HG03025 (cell line): ENCODE results near the gene ALDH3A1.

Experiments used
- ATAC-seq: cut with Tn5 transposase; IDR thresholded peaks from one replicate; pipeline ENCODE4 v1.9.1; 2021; ENCODE audit warnings: mild to moderate bottlenecking, moderate library complexity; ENCODE audit not compliant: unreplicated experiment, low FRiP score

The ALDH3A1 gene

GRCh38 chr17:19760746-19761145 is 12.6 kb upstream of the ALDH3A1 start:
- no peak for ATAC-seq

DNA sequence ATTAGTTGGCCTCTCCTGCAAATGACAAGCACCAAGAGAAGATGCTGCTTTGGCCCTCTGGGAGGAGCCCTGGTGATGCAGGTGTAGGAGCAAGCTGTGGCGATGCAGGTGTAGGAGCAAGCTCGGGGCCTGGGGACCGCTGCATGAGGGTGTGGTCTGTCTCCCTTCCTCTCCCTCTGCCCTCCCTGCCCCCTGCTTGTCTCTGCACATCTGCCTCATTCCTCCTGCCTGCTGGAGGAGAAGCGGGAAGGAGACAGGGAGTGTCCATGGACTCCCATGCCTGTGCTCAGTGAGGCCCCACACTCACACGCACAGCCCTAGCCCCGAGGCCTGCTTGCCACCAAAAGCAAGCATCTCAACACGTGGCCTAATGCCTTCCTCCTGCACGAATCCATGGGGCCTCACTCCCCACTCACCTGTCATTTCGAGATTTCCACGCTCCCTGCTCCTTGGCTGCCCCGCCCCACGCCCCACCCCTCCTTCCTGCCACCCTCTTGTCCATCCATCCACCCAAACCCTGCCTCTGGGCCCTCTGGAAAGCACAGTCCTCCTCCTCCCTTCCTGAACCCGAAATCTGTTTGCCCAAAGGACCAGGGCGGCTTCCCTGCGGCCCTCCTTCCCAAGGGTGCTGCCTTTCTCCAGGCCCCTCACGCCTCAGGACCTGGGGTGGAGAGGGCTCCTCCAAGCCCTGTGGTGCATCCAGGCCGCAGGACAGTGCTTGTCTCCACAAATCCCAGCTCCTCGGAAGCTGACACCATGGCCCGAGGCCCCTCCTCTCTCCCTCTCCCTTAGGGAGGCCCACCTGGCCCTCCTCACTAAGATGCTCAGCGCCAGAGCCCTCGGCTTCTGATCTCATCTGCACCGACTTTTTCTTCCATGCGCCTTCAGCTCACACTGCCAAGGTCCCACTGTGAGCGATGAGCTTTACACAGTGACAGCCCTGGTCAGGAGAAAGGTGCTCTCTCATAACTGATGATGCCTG is 11.8 kb upstream of the ALDH3A1 start:
- ATAC-seq = no peak

DNA sequence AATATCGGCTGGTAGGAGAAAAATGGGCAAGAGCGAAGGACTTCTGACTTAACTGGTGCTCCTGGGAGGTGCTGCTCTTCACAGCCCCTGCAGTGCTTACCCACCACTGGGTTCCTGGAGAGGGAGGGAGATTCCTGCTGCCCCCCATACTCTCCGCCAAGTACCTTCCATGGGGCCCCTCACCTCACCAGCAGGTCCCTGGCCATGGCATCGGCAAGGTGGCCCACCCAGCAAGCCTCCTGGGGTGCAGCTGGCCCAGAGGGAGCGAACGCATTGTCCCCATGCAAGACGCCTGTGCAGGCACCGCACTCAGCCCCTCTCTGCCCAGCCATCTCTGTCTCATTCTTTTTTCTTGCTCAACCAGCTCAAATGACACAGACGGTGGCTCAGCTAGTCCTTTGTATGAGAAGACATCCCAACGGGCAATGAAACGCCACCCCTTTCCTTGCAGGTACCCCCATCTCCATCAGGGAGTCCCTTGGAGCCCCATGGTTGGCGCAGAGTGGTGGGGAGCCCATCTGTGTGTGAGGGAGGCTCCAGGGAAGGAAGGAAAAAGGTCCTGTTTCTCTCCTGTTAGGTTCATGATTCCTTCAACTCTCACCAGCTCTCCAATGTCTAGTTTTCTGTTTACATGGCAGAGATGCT is 9.6 kb upstream of the ALDH3A1 start:
- no peak for ATAC-seq

DNA sequence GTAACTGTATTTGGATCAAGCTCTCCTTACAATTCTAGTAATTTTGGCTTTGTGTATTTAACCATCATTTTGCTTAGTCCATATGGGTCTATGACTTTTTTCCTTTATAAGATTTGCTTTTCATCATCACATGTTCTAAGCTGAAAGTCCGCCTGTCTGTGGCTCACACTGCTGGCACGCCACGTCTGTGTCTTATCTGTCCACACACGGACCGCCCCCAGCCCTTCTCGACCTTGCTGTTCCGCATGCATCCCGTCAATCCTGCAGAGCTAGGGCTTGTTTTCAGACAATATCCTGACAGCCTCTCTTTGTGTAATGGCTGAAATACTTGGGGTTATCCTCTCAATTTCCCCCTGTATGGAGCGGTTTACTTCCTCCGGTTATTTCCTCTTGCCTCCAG is 8.4 kb upstream of the ALDH3A1 start:
- no peak for ATAC-seq

DNA sequence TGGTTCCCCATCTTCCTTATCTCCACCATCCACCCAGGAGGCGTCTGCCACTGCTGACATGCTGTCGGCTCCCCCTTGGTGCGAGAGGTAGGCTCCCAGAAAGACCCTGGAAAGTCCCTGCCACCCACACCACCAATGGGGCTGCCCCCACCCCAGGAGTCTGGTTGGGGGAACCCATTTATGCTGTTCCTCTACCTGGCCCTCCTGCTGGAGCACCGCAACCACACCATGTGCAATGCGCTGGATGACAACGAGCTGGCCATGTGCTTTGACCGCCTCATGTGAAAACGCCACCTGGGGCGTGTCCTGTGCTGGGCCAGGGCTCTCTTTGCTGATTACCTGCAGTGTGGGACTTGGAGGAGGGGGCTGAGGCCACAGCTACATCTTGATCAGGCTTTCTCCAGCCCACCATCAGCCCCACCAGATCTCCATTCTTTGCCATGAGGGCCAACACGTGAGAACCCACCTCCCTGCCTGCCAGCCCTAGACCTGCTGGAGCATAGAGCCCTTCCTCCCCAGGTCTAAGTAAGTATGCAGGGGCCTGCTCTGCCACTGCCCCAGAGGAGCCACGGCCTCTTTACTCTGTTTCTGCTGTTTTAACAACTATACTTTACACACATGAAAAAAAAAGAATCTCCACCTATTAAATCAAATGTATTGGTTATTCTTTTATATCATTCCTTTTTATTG is 7.9 kb upstream of the ALDH3A1 start:
- ATAC-seq = no peak

DNA sequence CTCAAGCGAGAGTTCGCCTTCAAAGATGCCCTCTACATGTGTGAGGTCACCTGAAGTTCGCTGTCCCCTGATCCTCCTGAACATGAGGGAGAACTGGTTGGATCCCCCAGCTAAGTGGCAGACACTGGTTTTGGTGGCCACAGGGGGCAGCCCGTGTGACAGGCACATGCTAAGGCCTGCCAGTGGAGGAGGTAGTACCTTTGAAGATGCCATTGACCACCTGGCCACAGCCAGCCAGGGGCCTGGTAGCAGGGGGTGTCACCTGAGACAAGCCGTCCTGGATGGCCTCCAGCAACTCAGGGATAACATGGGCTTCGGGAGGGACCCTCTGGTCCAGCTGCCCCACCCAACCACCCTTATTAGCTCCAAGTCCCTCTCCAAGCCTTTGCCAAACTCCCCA is 7.3 kb upstream of the ALDH3A1 start:
- ATAC-seq = no peak

GRCh38 chr17:19753661-19754463 is 5.8 kb upstream of the ALDH3A1 start:
- no peak for ATAC-seq

DNA sequence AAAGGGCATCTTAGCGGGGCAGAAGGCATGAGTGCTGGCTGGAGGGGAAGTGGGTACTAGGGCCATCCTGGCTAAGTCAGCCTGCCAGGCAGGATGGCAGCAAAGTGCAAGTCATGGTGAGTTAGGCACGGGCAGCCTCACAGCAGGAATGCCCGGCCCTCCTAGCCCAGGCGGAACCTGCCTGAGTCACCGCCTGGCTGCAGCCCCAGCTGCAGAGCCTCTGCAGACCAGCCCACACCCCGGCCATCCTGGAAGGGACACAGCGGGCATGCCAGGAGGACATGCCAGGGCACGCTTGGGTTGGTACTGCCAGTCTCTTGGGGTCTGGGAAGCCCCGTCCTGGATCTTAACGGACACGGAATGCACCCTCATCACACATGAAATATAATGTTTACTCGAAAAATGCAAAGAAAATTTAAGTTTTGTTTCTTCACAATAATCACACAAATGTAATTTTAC is 5.0 kb upstream of the ALDH3A1 start:
- ATAC-seq = no peak

- ATAC-seq = no peak
Observed at GRCh38 chr17:19752216-19753050, 4.3 kb upstream of the ALDH3A1 start.

GRCh38 chr17:19750835-19751234 is 2.7 kb upstream of the ALDH3A1 start:
- no peak for ATAC-seq

GRCh38 chr17:19750020-19750572 is 2.0 kb upstream of the ALDH3A1 start:
- no peak for ATAC-seq

DNA sequence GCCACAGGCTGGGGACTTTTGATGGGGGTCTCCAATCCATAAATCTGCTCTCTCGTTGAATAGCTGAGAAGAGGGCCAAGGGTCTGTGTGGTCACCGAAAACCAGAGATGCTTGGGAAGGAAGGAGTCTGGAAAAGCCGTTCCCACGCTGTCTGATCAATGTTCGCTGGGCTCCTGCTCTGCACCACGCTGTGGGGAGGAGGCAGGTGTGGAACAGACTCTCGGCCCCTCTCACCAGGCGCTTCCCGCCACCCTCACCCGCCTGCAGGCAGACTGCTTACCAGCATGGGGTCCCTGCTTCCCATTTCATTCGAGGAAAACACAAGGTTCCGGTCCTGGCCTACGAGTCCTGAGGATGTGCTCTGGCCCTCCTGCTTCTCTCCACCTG is 702 bp upstream of the ALDH3A1 start:
- no peak for ATAC-seq

GRCh38 chr17:19747159-19747719 is 859 bp downstream of the ALDH3A1 start:
- ATAC-seq = no peak

- ATAC-seq = no peak
Observed at GRCh38 chr17:19746517-19746916, 1.6 kb downstream of the ALDH3A1 start.

DNA sequence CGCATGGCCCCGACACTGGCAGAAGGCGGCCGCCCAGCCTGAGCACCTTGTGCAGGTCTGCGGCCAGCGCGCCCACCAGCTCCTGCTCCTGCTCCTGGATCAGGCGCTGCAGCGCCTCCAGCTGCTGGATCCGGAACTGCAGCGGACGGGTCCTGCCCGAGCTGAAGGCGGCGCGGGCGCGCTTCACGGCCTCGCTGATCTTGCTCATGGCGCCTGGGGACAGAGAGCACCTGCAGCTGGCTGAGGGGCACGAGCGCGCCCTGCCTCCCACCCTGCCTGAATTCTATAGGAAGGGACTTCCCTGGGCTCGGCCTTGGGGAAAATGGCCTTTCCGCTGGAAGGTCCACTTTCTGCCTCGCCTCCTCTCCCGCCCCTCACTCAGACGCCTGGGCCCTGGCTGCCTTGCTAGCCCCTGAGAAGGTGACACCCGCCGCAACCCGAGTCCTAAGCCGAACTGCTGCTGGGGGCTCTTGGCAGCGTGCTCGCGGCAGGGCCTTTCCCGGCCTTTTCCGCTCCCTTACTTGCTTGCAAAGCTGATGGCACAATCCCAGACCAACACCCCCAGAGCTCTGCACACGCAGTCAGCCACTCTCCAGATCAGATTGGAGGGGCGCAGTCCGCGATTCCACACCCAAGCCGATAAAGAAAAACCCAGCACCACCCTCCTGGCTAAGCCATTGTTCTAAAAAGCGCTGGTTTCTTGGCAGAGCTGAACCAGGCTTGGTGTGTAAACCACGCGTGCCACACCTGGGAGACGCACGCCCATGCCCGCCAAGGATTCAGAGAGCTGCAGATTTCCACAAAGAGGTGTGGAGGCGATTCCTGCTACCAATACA is 3.0 kb downstream of the ALDH3A1 start:
- ATAC-seq = no peak

- no peak for ATAC-seq
Observed at GRCh38 chr17:19744492-19744891, 3.6 kb downstream of the ALDH3A1 start.

DNA sequence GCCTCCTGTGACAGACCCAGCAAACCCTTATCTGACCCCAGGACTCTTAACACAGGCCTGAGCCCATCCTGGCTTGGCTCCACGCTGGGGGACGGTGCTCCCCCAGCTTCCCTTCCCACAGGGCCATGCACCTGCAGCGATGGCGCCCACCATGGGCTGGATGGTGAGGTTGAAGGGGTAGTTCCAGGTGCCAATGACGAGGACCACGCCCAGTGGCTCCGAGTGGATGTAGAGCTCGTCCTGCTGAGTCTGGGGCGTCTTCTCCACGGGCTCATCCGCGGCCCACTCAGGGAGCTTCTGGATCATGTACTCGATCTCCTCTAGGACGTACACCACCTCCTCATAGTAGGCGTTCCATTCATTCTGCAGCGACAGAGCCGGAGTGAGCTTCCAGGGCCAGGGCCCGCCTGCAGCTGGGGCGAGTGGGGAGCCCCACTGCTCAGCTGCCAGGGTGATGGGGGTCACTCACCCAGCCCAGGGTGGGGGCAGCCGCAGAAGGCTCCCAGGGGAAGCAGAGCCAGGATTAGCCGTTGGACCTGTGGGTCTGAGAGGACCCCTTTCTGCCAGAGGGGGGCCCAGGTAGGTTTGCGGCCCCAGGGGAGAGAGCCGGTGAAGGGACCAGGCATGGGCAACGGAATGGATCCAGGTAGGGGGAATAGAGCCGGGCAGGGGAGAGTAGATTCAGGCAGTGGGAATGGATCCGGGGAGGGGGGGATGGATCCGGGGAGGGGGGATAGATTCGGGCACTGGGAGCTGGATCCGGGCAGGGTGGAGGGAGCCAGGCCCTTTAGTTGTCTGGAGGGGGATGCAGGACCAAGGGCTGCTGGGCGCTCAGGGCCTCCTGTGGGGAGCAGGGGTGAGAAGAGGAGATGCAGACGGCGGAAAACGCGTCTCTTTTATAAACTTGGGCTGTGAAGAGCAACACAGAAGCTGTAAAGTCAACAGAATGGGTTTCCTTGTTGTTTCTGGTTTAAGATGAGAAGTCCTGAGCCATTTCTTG is 4.7 kb downstream of the ALDH3A1 start:
- ATAC-seq = no peak
